HG03060 (cell line): ENCODE data around the gene FLNB.

Source experiments
- ATAC-seq: cut with Tn5 transposase; IDR thresholded peaks from one replicate; pipeline ENCODE4 v1.9.1; 2021; ENCODE audit warnings: low read depth, moderate number of reproducible peaks; ENCODE audit not compliant: unreplicated experiment

FLNB gene, protein sequence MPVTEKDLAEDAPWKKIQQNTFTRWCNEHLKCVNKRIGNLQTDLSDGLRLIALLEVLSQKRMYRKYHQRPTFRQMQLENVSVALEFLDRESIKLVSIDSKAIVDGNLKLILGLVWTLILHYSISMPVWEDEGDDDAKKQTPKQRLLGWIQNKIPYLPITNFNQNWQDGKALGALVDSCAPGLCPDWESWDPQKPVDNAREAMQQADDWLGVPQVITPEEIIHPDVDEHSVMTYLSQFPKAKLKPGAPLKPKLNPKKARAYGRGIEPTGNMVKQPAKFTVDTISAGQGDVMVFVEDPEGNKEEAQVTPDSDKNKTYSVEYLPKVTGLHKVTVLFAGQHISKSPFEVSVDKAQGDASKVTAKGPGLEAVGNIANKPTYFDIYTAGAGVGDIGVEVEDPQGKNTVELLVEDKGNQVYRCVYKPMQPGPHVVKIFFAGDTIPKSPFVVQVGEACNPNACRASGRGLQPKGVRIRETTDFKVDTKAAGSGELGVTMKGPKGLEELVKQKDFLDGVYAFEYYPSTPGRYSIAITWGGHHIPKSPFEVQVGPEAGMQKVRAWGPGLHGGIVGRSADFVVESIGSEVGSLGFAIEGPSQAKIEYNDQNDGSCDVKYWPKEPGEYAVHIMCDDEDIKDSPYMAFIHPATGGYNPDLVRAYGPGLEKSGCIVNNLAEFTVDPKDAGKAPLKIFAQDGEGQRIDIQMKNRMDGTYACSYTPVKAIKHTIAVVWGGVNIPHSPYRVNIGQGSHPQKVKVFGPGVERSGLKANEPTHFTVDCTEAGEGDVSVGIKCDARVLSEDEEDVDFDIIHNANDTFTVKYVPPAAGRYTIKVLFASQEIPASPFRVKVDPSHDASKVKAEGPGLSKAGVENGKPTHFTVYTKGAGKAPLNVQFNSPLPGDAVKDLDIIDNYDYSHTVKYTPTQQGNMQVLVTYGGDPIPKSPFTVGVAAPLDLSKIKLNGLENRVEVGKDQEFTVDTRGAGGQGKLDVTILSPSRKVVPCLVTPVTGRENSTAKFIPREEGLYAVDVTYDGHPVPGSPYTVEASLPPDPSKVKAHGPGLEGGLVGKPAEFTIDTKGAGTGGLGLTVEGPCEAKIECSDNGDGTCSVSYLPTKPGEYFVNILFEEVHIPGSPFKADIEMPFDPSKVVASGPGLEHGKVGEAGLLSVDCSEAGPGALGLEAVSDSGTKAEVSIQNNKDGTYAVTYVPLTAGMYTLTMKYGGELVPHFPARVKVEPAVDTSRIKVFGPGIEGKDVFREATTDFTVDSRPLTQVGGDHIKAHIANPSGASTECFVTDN (N-terminal part only)

DNA sequence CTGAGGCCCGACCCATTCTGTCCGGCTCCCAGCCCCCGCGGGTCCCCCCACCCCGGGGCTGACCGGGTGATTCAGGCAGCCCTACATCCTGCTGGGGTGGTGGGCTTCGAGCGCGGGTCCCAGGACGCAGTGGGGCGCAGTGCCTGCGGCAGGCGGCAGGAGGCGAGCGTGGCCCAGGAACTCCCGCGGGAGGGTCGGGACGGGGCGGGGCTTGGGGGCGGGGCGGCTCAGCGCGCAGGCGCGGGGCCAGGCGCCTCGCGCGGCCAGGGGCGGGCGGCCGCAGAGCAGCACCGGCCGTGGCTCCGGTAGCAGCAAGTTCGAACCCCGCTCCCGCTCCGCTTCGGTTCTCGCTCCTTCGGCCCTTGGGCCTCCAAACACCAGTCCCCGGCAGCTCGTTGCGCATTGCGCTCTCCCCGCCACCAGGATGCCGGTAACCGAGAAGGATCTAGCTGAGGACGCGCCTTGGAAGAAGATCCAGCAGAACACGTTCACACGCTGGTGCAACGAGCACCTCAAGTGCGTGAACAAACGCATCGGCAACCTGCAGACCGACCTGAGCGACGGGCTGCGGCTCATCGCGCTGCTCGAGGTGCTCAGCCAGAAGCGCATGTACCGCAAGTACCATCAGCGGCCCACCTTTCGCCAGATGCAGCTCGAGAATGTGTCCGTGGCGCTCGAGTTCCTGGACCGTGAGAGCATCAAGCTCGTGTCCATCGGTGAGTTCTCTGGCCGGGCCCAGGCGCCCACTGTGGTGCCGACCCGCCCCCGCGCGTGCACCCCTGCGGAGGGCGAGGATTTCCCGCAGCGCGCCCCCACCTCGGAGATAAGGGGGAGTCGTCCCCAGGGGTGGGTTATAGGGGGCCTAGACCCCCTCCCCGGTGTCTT, at the start of gene FLNB:
Gene FLNB (plus strand): TSS at position 282 of the 885 bp plus-strand sequence. CDS start 143 bp downstream, at position 425.
- ATAC-seq: peak; percentile 53

GRCh38 chr3:57958642-57959422, 49.4 kb upstream of the FLNB start:
- no peak for ATAC-seq

- ATAC-seq: no peak
These were observed 48.6 kb upstream of the FLNB start for GRCh38 chr3:57959423-57960173.

- no peak for ATAC-seq
These were observed 48.1 kb upstream of the FLNB start for GRCh38 chr3:57960174-57960505.

DNA sequence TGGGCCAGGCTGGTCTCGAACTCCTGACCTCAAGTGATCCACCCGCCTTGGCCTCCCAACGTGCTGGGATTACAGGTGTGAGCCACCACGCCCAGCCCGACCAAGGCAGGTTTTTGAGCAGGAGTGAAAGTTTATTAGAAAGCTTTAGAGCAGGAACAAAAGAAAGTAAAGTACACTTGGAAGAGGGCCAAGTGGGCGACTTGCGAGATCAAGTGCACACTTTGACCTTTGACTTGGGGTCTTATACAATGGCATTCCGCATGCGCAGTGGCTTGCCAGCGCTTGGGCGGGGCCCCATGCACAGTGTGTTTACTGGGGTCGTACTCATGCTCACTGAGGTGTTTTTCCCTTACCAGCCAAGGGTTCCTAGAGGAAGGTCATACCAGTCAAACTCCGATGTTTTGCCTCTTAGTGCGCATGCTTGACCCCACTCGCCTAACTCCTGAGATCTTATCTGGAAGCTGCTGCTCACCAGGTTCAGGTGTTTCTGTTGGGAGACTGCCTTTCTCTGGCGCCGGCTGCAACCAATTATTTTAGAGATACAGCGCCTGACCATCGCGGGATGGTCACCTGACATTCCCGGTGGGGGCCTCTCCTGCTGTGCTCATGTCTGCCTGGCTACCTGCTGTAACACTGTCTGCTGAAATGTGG, 46.9 kb upstream of the FLNB start:
- ATAC-seq: no peak

- no peak for ATAC-seq
These were observed 46.3 kb upstream of the FLNB start for GRCh38 chr3:57961828-57962447.

DNA sequence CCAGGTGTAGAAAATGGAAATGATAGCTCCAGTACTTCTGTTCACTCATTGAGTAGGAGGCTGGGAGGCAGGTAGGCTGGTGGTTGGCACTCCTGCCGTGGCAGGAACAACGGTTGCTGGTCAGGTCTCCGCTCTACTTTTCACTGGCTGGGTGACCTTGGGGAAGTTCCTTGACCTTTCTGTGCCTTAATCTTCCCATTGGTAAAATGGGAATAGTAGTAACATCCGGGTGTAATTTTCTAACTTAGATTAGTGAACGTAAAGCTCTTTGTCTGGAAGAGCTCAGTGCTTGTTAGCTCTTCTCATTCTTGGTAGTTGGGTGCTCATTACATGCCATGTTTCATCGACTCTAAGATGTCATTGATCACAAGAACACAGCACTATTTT, 45.8 kb upstream of the FLNB start:
- ATAC-seq: no peak

DNA sequence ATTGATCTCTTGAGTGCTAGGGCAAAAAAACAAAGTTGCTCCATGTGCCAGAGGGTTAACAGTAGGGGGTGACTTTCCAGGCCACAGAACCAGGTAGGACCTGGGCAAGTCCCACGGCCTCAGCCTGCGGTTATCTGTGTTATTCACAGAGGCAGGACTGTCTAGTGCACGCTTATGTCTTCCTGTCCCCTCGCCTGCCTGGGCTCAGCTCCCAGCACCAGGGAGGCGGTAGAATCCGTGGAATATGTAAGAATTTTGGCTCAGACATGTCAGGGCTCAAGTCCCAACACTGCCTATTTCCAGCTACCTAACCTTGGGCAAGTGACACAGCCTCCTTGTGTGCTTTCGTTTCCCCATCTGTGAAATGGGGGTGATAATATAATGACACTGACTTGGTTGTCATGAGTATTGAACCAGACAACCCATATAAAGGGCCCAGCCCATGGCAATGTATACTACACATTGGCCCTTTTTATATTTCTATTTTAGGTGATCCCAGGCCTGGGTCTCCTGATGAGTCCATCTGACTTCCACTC, 44.3 kb upstream of the FLNB start:
- ATAC-seq: no peak

- no peak for ATAC-seq
These were observed 41.4 kb upstream of the FLNB start for GRCh38 chr3:57966829-57967228.

GRCh38 chr3:57967590-57967989, 40.6 kb upstream of the FLNB start:
- ATAC-seq: no peak

DNA sequence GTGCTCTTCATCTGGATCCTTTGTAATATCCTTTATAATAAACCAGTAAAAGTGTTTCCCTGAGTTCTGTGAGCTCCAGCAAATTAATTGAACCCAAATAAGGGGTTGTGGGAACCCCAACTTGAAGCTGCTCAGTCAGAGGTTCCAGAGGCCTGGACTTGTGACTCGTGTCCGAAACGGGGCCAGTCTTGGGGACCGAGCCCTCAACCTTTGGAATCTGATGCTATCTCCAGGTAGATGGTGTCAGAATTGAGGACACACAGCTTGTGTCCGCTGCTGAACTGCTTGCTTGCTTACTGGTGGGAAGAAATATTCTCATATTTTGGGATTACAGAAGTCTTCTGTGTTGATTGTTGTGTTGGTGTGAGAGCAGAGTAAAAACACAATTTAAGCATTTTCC, 39.7 kb upstream of the FLNB start:
- no peak for ATAC-seq

DNA sequence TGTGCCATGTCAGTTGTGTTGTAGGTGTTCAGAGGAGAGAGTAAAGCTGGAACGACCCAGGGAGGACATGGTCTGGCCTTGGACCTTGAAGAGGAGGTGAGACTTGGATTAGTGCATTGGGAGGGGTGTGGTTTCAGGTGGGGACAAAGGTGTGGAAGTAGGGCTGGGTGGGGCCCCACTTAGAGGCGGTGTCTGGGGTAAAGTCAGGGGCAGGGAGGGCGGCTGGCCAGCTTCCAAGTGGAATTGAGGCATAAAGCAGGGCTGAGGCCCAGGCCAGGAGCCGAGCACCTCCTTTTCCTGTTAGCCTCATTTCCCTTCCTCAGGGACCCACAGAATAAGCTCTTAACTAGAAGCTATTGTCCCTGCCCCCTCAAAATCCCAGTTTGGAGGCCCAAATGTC, 36.2 kb upstream of the FLNB start:
- no peak for ATAC-seq

DNA sequence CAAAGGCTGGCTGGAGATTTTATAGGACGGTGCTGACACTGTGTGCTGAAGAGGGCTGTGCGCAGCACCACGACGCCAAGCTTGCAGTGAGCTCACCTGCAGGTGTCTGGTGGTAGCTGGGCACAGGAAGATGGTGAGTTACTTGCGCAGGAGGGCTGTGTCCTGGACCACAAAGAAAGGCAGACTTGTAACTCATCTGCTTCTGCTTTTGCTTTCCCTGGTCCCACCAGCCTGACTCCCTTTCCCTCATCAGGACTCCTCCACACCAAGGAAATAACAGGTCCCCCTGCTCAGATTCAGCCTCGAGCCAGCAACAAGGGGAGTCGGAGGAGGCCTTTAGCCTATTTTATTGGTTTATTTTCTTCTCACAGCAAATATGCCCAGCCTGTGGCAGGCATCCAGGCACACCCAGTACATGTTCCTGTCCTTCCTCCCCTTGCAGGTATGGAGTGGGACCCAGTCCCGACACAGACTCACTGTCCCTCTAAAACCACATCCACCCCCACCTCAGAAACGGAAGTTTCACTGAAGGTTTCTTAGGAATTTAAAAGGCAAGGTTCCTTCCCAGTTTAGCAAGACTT, 35.6 kb upstream of the FLNB start:
- no peak for ATAC-seq

DNA sequence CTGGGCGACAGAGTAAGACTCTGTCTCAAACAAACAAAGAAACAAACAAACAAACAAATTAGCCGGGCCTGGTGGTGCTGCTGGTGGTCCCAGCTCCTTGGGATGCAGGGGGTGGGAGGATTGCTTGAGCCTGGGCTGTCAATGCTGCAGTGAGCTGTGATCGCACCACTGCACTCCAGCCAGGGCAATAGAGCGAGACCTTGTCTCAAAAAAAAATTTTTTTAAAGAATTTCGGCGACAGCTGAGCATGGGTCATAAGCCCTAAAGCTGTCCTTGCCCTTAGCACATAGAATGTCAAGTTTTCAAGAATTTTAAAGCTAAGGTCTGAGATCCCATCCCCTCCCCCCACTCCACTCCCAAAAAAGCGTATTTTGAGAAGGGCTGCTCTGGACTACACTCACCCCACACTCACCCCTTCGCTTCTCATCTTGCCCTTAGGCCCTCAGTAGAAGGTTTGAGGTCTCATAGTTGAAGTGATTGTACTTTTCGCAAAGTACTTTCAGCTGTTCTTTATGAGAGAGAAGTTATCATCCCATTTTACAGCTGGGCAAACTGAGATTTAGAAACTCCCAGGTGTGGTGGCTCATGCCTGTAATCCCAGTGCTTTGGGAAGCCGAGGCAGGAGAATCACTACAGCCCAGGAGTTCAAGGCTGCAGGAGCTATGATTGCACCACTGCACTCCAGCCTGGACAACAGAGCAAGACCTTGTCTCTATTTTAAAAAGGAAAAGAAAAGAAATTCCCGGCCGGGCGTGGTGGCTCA, 34.3 kb upstream of the FLNB start:
- no peak for ATAC-seq

DNA sequence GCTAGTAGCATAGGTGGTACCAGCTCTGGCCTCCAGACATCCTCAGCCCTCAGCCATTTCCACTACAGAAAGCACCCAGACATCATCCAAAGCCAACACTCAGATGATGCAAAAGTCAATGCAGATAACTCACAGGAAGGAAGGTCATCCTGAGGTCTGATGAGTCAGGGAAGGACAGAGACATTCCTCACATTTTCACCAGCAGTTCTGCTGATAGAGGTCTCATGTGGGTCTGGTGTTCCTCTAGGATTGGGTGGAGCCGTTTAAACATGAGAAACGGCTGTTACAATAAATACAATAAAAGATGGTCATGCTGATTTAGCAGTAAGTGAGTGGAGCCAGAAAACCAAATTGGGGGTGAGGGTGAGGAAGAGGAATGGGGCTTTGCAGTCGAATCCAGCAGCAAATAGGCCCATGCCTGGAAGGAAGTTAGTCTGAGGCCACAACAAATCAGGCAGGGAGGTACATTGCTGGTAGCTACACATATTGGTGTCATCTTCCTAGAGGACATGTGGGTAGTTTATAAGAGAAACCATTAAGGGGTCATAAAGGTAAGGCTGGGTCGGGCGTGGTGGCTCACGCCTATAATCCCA, 33.3 kb upstream of the FLNB start:
- ATAC-seq: no peak

GRCh38 chr3:57977818-57978235, 30.4 kb upstream of the FLNB start:
- no peak for ATAC-seq
